Pancreas (tissue), 10 donors: Measurements from ENCODE around the gene S1PR2. TPM values are rescaled to one million over a fixed set of nuclear protein-coding genes. Genes with fewer than 3 reads are reported as not detected.
"Not testable (repeated sequence)": the region's sequence is repeated elsewhere in the genome, so short reads cannot be mapped to it uniquely, and the experiment has no call there.

Experiments
- ATAC-seq, 4 donors: fragments of 200-7000 bp; cut with Tn5 transposase; one replicate each; pipeline versions ENCODE4 v1.8.0 to v1.9.1; 2020; ENCODE audit warnings: mild to moderate bottlenecking in 4 of 4, moderate library complexity in 4 of 4
- DNase-seq, 6 donors: peaks; one replicate each; pipeline ENCODE4 v3.0.0-alpha.2; 2020
- FAIRE-seq: peaks from 2 replicates; lab custom pipeline; 2012; peaks lifted over from hg19 to GRCh38; lab: Jason Lieb, UNC
- H3K27ac ChIP-seq, 4 donors: fragments of 200-600 bp; sonication (generic); 1 replicate in 3 of 4; 2 replicates in 1 of 4; pipeline versions ENCODE4 v1.5.0 to v1.8.0; 2020
- H3K27me3 ChIP-seq, 4 donors: fragments of 200-600 bp; one replicate each; pipeline ENCODE4 v1.8.0; 2021
- H3K36me3 ChIP-seq, 3 donors: fragments of 200-600 bp; sonication (generic) in 1 of 3; one replicate each; pipeline versions ENCODE4 v1.5.0 to v1.8.0; 2020 to 2021
- H3K4me1 ChIP-seq, 3 donors: fragments of 200-600 bp; one replicate each; pipeline ENCODE4 v1.8.0; 2021
- H3K4me3 ChIP-seq, 4 donors: fragments of 200-600 bp; sonication (generic) in 2 of 4; one replicate each; pipeline versions ENCODE4 v1.5.0 to v1.8.0; 2020 to 2021
- H3K9me3 ChIP-seq, 4 donors: fragments of 200-600 bp; one replicate each; pipeline ENCODE4 v1.8.0; 2021
- CTCF ChIP-seq, 4 donors: fragments of 200-600 bp; sonication (generic) in 3 of 4; IDR thresholded peaks; one replicate each; pipeline versions ENCODE4 v1.5.0 to v1.8.0; 2021; ENCODE audit warnings: antibody characterized with exemption in 4 of 4
- WGBS, 2 donors: extraction: QIAGEN DNeasy Blood & Tissue Kit; methylation state at CpG; one replicate each; pipeline ENCODE4 v1.1.7; 2013; 5-methylcytosine and 5-hydroxymethylcytosine counted together
- intact Hi-C, 3 donors: fragments of 100-400 bp; cut with DNase I; formaldehyde crosslinking; loops; one replicate each; pipeline versions ENCODE4 v1.11.1 to v1.14.2; 2022
- polyA plus RNA-seq, 2 donors: library from polyadenylated mRNA; stranded (reverse); fragments of 200-250 nt; gene quantifications; one replicate each; pipeline ENCODE4 v1.2.3, GENCODE V29; 2013
- total RNA-seq, 6 donors: library from RNA; stranded (reverse); fragmentation: NEBNext Ultra II Directional in 4 of 6; extraction: Animal tissue kit (Norgen Biotek cat#: 25700) in 4 of 6; gene quantifications; one replicate each; pipeline versions ENCODE4 v1.2.1 to v1.2.4, GENCODE V29; 2021 to 2023
- donor health status: healthy with polysubstance abuse.
- donor health status: DM: no; HTN: no; CAD: no; lungs with moderate emphysema.
- donor health status: DM: no; HTN: no; CAD: no.
- donor health status: control.
- donor health status: control.
- donor health status: Bipolar disorder and iron deficiency.
- donor health status: DM: yes; HTN: yes; CAD: no.
- donor health status: DM: no; HTN: no; CAD: no.
- donor health status: DM: no; HTN: no; CAD: no.
- donor health status: DM: yes; HTN: yes; CAD: no.

Gene S1PR2
- total and polyA plus RNA-seq, 8 donors: 1.6 to 4.8 (median 2.4) TPM

- H3K36me3 ChIP-seq: no peaks in the 10 kb centered on the region
- WGBS, 2 donors: 54 to 57% methylated on average over 12 of the region's 12 CpGs
- TF ChIP-seq CTCF (IDR thresholded peaks at IDR 0.05): no peak
- no peaks in the 10 kb centered on the region for H3K27me3 ChIP-seq
- ATAC-seq (peak; percentile 40 to 92 (median 82)), FAIRE-seq (no peak), DNase-seq (peak in 1 of 6 donors; percentile 25)
- intact Hi-C loops: no loop called here
- no peak overlapping the region for H3K4me3 ChIP-seq
- no peaks in the 10 kb centered on the region for H3K4me1 ChIP-seq
- H3K27ac ChIP-seq: peak overlapping the region in 1 of 4 donors; percentile 28
- no peaks in the 10 kb centered on the region for H3K9me3 ChIP-seq
Measured at GRCh38 chr19:10238172-10238783, 7.1 kb upstream of the S1PR2 start.

GRCh38 chr19:10237702-10238101 is 6.6 kb upstream of the S1PR2 start:
- Histone ChIP-seq H3K27ac (no peak overlapping the region), H3K4me3 (no peak overlapping the region), H3K9me3 (no peaks in the 10 kb centered on the region), H3K36me3 (no peaks in the 10 kb centered on the region), H3K27me3 (no peaks in the 10 kb centered on the region), H3K4me1 (no peaks in the 10 kb centered on the region)
- DNase-seq: no peak
- no peak for ATAC-seq
- no peak for TF ChIP-seq CTCF (IDR thresholded peaks at IDR 0.05)
- 82 to 88% methylated on average over 5 to 6 of the region's 6 CpGs for WGBS, 2 donors
- FAIRE-seq: no peak
- intact Hi-C loops: no loop called here

GRCh38 chr19:10235409-10235808 is 4.3 kb upstream of the S1PR2 start:
- H3K9me3 ChIP-seq, H3K4me3 ChIP-seq, intact Hi-C loops, ATAC-seq, H3K36me3 ChIP-seq, FAIRE-seq, H3K4me1 ChIP-seq, DNase-seq, H3K27ac ChIP-seq, H3K27me3 ChIP-seq: not testable (repeated sequence)
- 87% methylated on average over 7 of the region's 7 CpGs for WGBS, 2 donors

GRCh38 chr19:10235003-10235402 is 3.9 kb upstream of the S1PR2 start:
- H3K36me3 ChIP-seq: no peaks in the 10 kb centered on the region
- ATAC-seq (no peak), FAIRE-seq (no peak), DNase-seq (no peak)
- no peak overlapping the region for H3K4me3 ChIP-seq
- H3K27me3 ChIP-seq: no peaks in the 10 kb centered on the region
- H3K4me1 ChIP-seq: no peaks in the 10 kb centered on the region
- H3K9me3 ChIP-seq: no peaks in the 10 kb centered on the region
- intact Hi-C loops: no loop called here
- 66 to 83% methylated on average over 4 of the region's 4 CpGs for whole genome bisulfite sequencing, 2 donors
- no peak for TF ChIP-seq CTCF (IDR thresholded peaks at IDR 0.05)
- no peak overlapping the region for H3K27ac ChIP-seq

- intact Hi-C loops: no loop called here
- Histone ChIP-seq H3K4me3 (no peak overlapping the region), H3K4me1 (no peaks in the 10 kb centered on the region), H3K27ac (no peak overlapping the region), H3K9me3 (no peaks in the 10 kb centered on the region), H3K36me3 (no peaks in the 10 kb centered on the region), H3K27me3 (no peaks in the 10 kb centered on the region)
- DNase-seq (no peak), FAIRE-seq (no peak), ATAC-seq (no peak)
- no peak for TF ChIP-seq CTCF (IDR thresholded peaks at IDR 0.05)
- 62 to 63% methylated on average over 3 to 4 of the region's 4 CpGs for WGBS, 2 donors
Measured at GRCh38 chr19:10233946-10234345, 2.8 kb upstream of the S1PR2 start.
